Measurements from ENCODE around the gene DOCK9. TPM values are rescaled to one million over a fixed set of nuclear protein-coding genes. Genes with fewer than 3 reads are reported as not detected.

The DOCK9 gene
- total and polyA plus RNA-seq, 2 donors (not counting 1 experiment from before 2014, with no cell fraction given), result 18.5 to 28.0 TPM

GRCh38 chr13:98746968-98747367 is 230.9 kb downstream of the DOCK9 start:
- intact Hi-C loops (cut with micrococcal nuclease), result no loop called here
- WGBS (ENCODE audit: insufficient coverage), result 93% methylated on average over 8 of the region's 8 CpGs
- H3K9me3 Mint-ChIP-seq (ENCODE audit: insufficient read depth), result peaks cover 4% of the 10 kb centered on the region
- no peaks in the 10 kb centered on the region for H3K4me1 Mint-ChIP-seq
- H3K79me2 ChIP-seq (ENCODE audit: control insufficient read depth, insufficient read depth, low read length), result no peaks in the 10 kb centered on the region
- POLR2A ChIA-PET, result no interaction called here
- H3K9ac ChIP-seq (ENCODE audit: low read length), result no peak overlapping the region
- TF ChIP-seq CTCF (IDR thresholded peaks at IDR 0.05) (no peak), EZH2 (IDR thresholded peaks at IDR 0.05; ENCODE audit: borderline replicate concordance, insufficient read depth, low read depth, low read length, poor library complexity, severe bottlenecking) (no peak)
- H3K9me3 ChIP-seq (ENCODE audit: control extremely low read depth in 1 of 3, control insufficient read depth in 2 of 3, insufficient read depth in 1 of 3, low read length in 2 of 3), result peaks cover 0 to 5% (median 0%) of the 10 kb centered on the region in 3 donors
- no peaks in the 10 kb centered on the region for H4K20me1 ChIP-seq (ENCODE audit: control insufficient read depth, insufficient read depth, low read length, poor library complexity, severe bottlenecking)
- H3K27ac ChIP-seq (ENCODE audit: low read length in 2 of 2), result no peak overlapping the region
- peaks cover 27% of the 10 kb centered on the region for H3K27me3 Mint-ChIP-seq
- no peak overlapping the region for H2AFZ ChIP-seq (ENCODE audit: insufficient read depth, low read depth, low read length, poor library complexity, severe bottlenecking)
- DNase-seq (no peak), ATAC-seq (ENCODE audit: low read depth) (no peak)
- CTCF ChIA-PET, result no interaction called here
- H3K4me2 ChIP-seq (replicated peaks; ENCODE audit: low read depth, low read length, poor library complexity, severe bottlenecking), result no peak overlapping the region
- H3K27me3 ChIP-seq (replicated peaks in 1 of 4; ENCODE audit: control extremely low read depth in 1 of 4, control insufficient read depth in 3 of 4, insufficient read depth in 4 of 4, low read length in 3 of 4), result peaks cover 0 to 8% (median 5%) of the 10 kb centered on the region in 4 experiments
- no peak overlapping the region for H3K4me3 ChIP-seq (ENCODE audit: control extremely low read depth in 1 of 5, extremely low read depth in 1 of 5, insufficient read depth in 1 of 5, low read depth in 2 of 5, low read length in 4 of 5)
- H3K36me3 ChIP-seq (replicated peaks in 1 of 2; ENCODE audit: control extremely low read depth in 1 of 2, control insufficient read depth in 1 of 2, extremely low read depth in 1 of 2, insufficient read depth in 2 of 2, low read length in 1 of 2), result no peaks in the 10 kb centered on the region
- H3K4me3 Mint-ChIP-seq, result no peak overlapping the region
- H3K4me1 ChIP-seq (ENCODE audit: control insufficient read depth in 2 of 2, insufficient read depth in 2 of 2, low read length in 2 of 2), result peaks cover 1 to 2% of the 10 kb centered on the region in 2 donors
- H3K27ac Mint-ChIP-seq, result no peak overlapping the region

Small RNA genes lying within 50 kb of the gene (small RNA-seq; reads per million reads assigned to genes)
- gene AL161420.1 (ENCODE audit: insufficient read length, low read depth, low replicate concordance) (not detected), gene RNU6-83P (ENCODE audit: insufficient read length, low read depth, low replicate concordance) (not detected)

Other genes starting within 250 kb of the DOCK9 start
- not detected in 2 replicates for gene SLC15A1, start 225.4 kb downstream of the DOCK9 start, total RNA-seq
- gene SLC15A1, start 225.4 kb downstream of the DOCK9 start, polyA plus RNA-seq, result not detected in 2 replicates
- gene UBAC2, start 222.8 kb upstream of the DOCK9 start, total RNA-seq, result 52.9 and 56.3 TPM in 2 replicates
- 60.8 and 89.0 TPM in 2 replicates for gene UBAC2, start 222.8 kb upstream of the DOCK9 start, polyA plus RNA-seq